IPS-20b (cell line): ENCODE results near the gene ZDHHC3.

Source experiments
- H3K27ac ChIP-seq: one replicate; pipeline ENCODE4 v1.5.1; 2013; ENCODE audit warnings: low read length
- H3K27me3 ChIP-seq: 2 replicates; pipeline ENCODE4 v1.6.1; 2013; ENCODE audit warnings: mild to moderate bottlenecking, low read length, inconsistent platforms; ENCODE audit not compliant: insufficient read depth
- H3K36me3 ChIP-seq: 2 replicates; pipeline ENCODE4 v1.6.1; 2013; ENCODE audit warnings: low read depth, mild to moderate bottlenecking, inconsistent platforms, low read length, moderate library complexity; ENCODE audit not compliant: insufficient read depth
- H3K4me1 ChIP-seq: 2 replicates; pipeline ENCODE4 v1.6.1; 2013; ENCODE audit warnings: mild to moderate bottlenecking, control low read depth, inconsistent platforms, low read length, moderate library complexity; ENCODE audit not compliant: insufficient read depth
- H3K4me3 ChIP-seq: 2 replicates; pipeline ENCODE4 v1.5.1; 2013; ENCODE audit warnings: mild to moderate bottlenecking, low read length, inconsistent platforms
- H3K9ac ChIP-seq: 2 replicates; pipeline ENCODE4 v1.6.1; 2013; ENCODE audit warnings: low read depth, mild to moderate bottlenecking, inconsistent platforms, low read length, moderate library complexity
- H3K9me3 ChIP-seq: 2 replicates; pipeline ENCODE4 v1.6.1; 2013; ENCODE audit warnings: mild to moderate bottlenecking, low read depth, low read length, inconsistent platforms; ENCODE audit not compliant: insufficient read depth

Gene ZDHHC3

DNA sequence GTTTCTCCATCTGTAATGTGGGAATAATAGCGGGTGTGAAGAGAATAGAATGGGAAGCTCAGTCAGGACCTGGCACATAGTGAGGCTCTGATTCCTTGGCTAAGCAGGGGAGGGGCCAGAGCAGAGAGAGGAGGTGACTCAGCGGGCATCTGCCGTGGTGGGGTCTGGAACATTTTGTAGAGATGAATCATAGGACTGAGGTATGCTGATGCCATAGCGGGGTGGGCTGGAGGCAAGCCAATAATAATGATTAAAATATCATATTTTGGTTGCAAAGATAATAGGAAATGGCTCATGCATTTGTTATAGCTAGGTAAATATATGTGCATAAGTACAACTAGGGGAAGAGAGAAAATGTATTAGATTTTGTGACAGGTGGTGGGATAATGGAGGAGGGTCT, 90.4 kb downstream of the ZDHHC3 start:
- no peaks in the 10 kb centered on the region for H3K36me3 ChIP-seq
- H3K4me1 ChIP-seq, result peaks cover 15% of the 10 kb centered on the region
- H3K9ac ChIP-seq, result no peak overlapping the region
- no peak overlapping the region for H3K4me3 ChIP-seq
- no peak overlapping the region for H3K27ac ChIP-seq
- H3K9me3 ChIP-seq, result no peaks in the 10 kb centered on the region; the same call in 1 of the 2 replicates
- H3K27me3 ChIP-seq, result no peaks in the 10 kb centered on the region

DNA sequence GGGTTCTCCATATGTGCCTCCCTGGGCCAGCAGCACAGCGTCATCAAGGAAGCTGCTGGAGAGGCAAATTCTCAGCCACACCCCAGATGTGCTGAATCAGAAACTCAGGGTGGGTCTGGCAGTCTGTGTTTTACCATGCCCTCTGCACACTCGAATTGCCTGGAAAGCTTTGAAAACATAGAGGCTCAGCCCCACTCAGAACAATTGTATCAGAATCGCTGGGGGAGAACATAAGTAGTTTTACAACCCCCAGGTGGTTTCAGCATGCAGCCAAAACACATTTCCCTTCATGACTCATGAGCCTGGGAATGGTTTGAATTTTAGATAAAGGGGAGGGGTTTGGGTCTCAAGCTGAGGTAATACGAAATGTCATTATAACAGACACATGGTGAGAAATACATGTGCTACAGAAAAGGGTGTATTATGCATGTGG, 92.0 kb downstream of the ZDHHC3 start:
- H3K9me3 ChIP-seq, result no peaks in the 10 kb centered on the region; the same call in 1 of the 2 replicates
- H3K27ac ChIP-seq, result no peak overlapping the region
- H3K4me1 ChIP-seq, result peaks cover 15% of the 10 kb centered on the region
- H3K9ac ChIP-seq, result no peak overlapping the region
- no peak overlapping the region for H3K4me3 ChIP-seq
- no peaks in the 10 kb centered on the region for H3K27me3 ChIP-seq
- no peaks in the 10 kb centered on the region for H3K36me3 ChIP-seq

DNA sequence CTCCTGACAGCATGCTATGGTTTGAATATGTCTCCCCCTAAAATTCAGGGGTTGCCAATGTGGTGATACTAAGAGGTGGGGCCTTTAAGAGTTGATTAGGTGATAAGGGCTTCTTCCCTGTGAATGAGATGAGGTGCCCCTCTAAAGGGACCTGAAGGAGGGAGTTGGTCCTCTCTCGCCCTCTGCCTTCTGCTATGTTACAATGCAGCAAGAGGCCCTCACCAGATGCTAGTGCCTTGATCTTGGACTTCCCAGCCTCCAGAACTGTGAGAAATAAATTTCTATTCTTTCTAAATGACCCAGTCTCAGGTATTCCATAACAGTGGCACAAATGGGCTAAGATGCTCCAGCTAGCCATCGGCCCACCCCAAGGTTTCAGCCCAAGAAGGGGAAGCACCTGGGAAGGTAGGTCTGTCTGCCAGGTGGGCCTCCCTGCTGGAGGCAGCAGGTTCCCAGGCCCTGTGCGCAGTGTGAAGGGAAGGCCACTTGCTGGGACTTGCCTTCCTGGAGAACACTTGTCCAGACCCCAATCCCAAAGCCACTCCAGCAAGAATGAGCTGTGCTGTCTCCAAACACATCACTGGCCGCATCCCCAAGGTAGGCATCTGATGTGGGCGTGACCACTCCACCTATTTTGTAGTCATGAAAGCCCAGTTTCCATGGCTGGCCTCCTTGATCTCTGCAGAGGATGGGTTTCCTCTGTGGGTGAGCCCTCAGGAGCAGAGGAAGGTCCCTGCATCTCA, 92.6 kb downstream of the ZDHHC3 start:
- H3K9ac ChIP-seq, result no peak overlapping the region
- H3K27ac ChIP-seq, result no peak overlapping the region
- H3K4me1 ChIP-seq, result peaks cover 11% of the 10 kb centered on the region
- no peaks in the 10 kb centered on the region for H3K36me3 ChIP-seq
- no peaks in the 10 kb centered on the region; the same call in 1 of the 2 replicates for H3K9me3 ChIP-seq
- H3K4me3 ChIP-seq, result no peak overlapping the region
- H3K27me3 ChIP-seq, result no peaks in the 10 kb centered on the region

DNA sequence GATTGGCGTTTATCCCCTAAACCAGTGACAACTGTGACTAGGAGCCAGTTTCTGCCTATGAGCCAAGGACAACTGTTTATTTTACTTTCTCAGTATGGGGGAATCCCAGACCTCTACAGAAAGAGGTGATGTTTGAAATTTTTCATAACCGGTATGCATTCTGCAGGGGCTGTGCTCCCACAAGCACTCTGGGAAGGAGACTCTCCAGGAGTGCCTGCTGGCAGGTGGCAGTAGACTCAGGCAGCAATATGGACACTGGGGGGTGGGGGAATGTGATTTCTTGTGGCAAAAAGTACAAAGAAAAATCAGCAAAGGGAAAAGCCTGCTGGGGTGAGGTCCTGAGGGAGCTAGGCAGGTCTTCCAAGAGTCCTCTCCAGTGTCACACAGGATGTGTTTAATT, 95.7 kb downstream of the ZDHHC3 start:
- Histone ChIP-seq H3K27ac (no peak overlapping the region), H3K4me1 (peaks cover 7% of the 10 kb centered on the region; the same call in 1 of the 2 replicates), H3K36me3 (no peaks in the 10 kb centered on the region), H3K27me3 (no peaks in the 10 kb centered on the region), H3K4me3 (no peak overlapping the region), H3K9ac (no peak overlapping the region), H3K9me3 (no peaks in the 10 kb centered on the region; the same call in 1 of the 2 replicates)

DNA sequence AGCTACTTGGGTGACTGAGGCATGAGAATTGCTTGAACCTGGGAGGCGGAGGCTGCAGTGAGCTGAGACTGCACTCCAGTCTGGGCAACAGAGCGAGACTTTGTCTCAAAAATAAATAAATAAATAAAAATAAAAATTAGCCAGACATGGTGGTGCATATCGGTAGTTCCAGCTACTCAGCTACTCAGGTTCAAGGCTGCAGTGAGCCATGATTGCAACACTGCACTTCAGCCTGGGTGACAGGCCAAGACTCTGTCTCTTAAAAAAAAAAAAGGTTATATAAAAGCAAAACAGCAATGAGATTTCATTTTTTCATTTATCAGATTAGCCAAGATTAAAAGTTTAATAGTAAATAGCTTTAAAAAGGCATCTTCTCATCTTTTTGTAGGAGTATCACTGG, 98.6 kb downstream of the ZDHHC3 start:
- Histone ChIP-seq H3K9ac (no peak overlapping the region), H3K27me3 (no peaks in the 10 kb centered on the region), H3K27ac (no peak overlapping the region), H3K36me3 (no peaks in the 10 kb centered on the region), H3K4me3 (no peak overlapping the region), H3K4me1 (no peaks in the 10 kb centered on the region), H3K9me3 (no peaks in the 10 kb centered on the region)

DNA sequence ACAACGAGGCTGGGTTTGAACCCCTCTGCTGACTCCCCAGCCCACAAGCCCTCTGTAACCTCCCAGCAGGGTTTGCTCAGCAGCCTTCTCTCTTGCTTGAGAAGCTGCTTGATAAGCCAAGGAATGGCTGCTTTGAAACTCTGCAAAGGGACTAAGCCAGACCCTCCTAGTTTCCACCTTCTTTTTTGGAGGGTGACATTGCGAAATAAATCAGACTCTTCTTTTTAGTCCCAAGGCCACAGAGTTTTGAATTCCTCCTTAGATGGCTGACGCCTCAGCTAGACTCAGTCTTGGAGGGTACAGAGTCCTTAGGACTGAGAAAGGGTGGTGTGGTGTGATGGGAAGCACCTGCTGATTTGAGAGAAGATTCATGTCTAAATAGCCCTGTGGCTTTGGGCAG, 100.4 kb downstream of the ZDHHC3 start:
- Histone ChIP-seq H3K27ac (no peak overlapping the region), H3K4me1 (no peaks in the 10 kb centered on the region), H3K36me3 (no peaks in the 10 kb centered on the region), H3K9ac (no peak overlapping the region), H3K4me3 (no peak overlapping the region), H3K9me3 (no peaks in the 10 kb centered on the region), H3K27me3 (no peaks in the 10 kb centered on the region)
